Stimulated activated CD4-positive, alpha-beta T cell treated with anti-CD3 and anti-CD28 coated beads, Interleukin-1b, Interleukin-23, amount 100 ng/mL, for 48 hours (primary cell): ENCODE data around the gene BHLHA15.

ENCODE experiments used
- DNase-seq: peaks from one replicate; pipeline ENCODE4 v3.0.0-alpha.2; 2020

BHLHA15 gene

DNA sequence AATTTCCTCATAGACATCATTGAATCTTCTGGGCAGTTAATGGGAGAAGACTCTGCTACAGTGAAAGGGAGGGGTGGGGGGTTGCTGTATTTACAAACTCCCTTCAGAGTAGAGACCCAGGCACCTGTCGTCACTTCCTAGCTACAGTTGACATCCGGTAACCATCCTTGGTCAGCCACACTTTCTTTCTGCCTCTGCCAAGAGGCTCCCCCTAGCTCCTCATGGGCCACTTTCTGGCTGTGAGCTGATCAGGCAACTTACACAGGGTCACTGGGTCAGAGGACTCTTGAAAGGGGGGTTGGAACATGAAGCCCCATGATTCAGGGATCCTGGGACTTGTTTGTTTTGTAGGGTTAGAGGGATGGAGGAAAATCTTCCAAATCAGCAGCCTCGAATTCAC lies 39.5 kb downstream of the BHLHA15 start:
- DNase-seq: peak; percentile 53

- DNase-seq: peak; percentile 10
These were observed 40.0 kb downstream of the BHLHA15 start for GRCh38 chr7:98251231-98251600.

DNA sequence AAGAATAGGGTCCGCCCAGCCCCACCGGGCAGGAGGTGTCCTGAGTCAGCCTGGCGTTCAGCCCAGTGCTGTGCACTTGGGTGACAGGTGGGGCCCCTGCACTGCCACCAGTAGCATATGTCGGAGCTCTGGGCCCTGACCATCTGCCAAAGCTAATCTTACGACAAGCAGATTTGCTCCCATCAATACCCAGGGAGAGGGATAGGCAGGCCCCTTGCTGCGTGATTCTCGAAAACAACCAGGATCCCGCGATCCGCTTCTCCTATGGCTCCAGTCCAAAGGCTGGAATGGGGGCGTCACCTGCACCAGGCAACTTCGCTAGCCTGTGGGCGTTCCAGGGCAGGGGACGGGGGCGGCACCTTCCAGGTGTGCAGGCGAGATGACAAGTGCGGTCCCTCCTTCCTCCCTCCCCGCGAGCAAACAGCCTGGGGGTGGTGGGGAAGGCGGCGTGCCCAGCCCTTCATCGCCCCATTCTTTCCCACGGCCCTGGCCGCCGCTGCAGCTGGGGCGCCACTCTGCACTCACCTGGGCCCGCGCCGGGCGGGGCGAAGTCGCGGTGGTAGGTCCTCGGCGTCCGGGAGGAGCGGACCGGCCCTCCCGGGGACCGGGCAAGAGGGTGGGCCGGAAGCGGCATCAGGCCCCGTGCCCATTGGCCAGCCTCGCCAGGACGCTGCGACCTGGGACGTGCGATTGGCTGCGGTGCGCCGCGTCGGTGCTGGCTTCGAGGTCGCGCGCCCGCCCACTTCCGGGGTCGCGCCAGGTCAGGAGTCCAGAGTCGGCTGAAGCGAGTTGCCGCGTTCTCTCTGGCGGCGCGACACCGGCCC lies 40.6 kb downstream of the BHLHA15 start, which contains the start of gene TECPR1:
Gene TECPR1 (minus strand): TSS at position 632 of the 824 bp plus-strand sequence. CDS start 6,086 bp downstream, outside the sequence.
- peak; percentile 88 for DNase-seq

GRCh38 chr7:98252425-98253054 lies 41.3 kb downstream of the BHLHA15 start:
- no peak for DNase-seq

GRCh38 chr7:98254516-98254915 lies 43.3 kb downstream of the BHLHA15 start:
- no peak for DNase-seq

- DNase-seq: peak; percentile 22
These were observed 43.8 kb downstream of the BHLHA15 start for GRCh38 chr7:98254951-98255610.

DNA sequence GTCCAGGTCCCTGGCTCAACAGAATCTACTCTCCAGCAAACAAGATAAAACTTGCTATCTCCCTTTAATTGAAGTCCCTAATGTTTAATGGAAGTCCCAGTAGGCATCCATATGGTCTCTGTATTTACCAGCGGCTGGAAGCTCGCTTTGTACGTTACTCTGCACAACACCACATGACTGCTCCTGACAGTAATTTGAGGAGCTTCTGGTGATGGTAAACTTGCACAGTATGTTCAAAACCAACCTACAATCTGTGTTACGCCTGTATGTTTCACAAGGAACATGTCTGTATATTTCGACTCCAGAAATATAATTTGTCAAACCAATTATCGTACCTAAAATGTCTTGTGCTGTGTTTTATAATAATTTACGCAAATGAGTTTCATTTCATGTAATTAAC lies 45.2 kb downstream of the BHLHA15 start:
- DNase-seq: no peak

- DNase-seq: no peak
These were observed 46.5 kb downstream of the BHLHA15 start for GRCh38 chr7:98257701-98258100.
